AG09309 (cell line): Measurements from ENCODE around the gene GINS3.

Experiments used
- DNase-seq: peaks from one replicate; pipeline ENCODE4 v3.0.0-alpha.2; 2010; ENCODE audit warnings: low read depth
- H3K4me3 ChIP-seq: 2 replicates; pipeline ENCODE4 v1.5.1; 2011; ENCODE audit warnings: mild to moderate bottlenecking, low read depth, low read length, moderate library complexity; ENCODE audit not compliant: control insufficient read depth
- TF ChIP-seq, protein P1 (sequence below): IDR thresholded peaks from 2 replicates; pipeline ENCODE4 v1.5.1; 2011; ENCODE audit warnings: mild to moderate bottlenecking, low read depth, low read length, inconsistent platforms; ENCODE audit not compliant: insufficient read depth, control insufficient read depth; ENCODE audit errors: missing control alignments

Gene GINS3

DNA sequence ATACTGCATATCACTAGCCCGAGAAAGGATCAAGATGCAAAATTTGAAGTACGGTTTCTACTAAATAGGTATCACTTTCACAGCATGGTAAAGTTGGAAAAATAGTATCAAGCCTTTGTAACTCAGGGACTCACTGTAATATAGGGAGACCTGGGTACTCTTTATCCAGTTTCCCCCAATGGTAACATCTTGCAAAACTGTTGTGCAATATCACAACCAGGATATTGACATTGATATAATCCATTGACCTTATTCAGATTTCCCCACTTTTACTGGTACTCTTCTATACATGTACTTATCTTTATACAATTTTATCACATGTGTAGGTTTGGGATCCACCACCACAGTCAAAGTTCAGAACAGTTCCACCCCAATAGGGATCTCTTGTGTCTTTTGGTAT is 20.4 kb upstream of the GINS3 start:
- no peak overlapping the region for H3K4me3 ChIP-seq
- TF ChIP-seq, protein P1, sequence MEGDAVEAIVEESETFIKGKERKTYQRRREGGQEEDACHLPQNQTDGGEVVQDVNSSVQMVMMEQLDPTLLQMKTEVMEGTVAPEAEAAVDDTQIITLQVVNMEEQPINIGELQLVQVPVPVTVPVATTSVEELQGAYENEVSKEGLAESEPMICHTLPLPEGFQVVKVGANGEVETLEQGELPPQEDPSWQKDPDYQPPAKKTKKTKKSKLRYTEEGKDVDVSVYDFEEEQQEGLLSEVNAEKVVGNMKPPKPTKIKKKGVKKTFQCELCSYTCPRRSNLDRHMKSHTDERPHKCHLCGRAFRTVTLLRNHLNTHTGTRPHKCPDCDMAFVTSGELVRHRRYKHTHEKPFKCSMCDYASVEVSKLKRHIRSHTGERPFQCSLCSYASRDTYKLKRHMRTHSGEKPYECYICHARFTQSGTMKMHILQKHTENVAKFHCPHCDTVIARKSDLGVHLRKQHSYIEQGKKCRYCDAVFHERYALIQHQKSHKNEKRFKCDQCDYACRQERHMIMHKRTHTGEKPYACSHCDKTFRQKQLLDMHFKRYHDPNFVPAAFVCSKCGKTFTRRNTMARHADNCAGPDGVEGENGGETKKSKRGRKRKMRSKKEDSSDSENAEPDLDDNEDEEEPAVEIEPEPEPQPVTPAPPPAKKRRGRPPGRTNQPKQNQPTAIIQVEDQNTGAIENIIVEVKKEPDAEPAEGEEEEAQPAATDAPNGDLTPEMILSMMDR, result no peak
- DNase-seq, result no peak

DNA sequence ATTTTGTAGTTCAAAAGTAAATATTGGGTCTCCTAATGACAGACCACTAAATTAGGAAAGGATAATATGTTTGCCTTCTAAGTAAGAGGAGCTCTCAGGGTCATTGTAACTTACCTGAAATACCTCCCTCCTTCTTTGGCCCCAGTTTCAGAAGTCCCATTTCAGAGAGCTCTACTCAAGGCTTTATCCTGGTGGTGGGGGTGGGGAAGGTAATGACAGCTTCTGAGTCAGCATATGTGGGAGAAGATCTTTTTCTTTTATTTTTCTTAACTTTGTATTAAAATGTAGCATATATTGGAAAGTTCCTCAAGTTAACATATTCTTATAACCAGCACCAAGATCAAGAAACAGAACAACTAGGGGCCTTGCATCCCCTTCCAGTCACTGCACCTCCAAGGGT is 16.9 kb upstream of the GINS3 start:
- no peak for DNase-seq
- H3K4me3 ChIP-seq, result no peak overlapping the region
- TF ChIP-seq, protein P1, result no peak

DNA sequence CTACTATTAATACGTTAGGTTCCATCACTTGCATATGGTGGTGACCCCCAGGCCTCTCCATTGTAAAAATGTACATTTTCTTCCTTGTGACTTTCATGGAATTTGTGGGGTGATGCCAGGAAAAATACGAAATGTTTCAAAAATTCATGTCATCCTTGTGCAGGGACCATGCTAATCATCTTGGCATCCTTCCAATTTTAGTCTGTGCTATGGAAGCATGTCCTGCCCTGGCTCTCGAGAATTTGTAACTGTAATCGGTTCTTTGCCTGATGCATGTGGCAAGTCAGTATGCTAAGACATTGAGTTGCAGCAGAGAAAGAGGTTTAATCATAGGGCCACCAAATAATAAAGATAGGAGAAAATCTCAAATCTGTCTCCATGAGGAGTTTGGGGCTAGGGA is 14.3 kb upstream of the GINS3 start:
- TF ChIP-seq, protein P1, result no peak
- no peak for DNase-seq
- H3K4me3 ChIP-seq, result no peak overlapping the region

DNA sequence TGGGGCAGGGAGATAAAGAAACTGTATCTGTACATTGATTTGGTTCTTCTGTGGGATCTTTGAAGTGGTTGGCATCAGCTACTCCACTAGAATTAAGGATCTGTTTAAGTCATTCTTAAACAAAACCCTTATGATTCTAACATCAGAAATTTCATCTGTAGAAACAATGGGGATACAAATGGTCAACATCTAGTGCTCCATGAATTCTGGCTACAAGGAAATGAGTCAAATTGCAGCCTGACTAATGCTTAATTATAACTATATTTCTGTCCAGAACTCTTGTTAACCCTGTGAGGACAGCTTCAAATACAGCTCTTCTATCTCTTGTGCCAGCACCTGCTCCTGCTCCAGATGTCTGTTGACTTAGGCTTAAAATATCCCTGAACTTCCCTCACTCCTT is 13.9 kb upstream of the GINS3 start:
- no peak overlapping the region for H3K4me3 ChIP-seq
- TF ChIP-seq, protein P1, result no peak
- DNase-seq, result no peak

DNA sequence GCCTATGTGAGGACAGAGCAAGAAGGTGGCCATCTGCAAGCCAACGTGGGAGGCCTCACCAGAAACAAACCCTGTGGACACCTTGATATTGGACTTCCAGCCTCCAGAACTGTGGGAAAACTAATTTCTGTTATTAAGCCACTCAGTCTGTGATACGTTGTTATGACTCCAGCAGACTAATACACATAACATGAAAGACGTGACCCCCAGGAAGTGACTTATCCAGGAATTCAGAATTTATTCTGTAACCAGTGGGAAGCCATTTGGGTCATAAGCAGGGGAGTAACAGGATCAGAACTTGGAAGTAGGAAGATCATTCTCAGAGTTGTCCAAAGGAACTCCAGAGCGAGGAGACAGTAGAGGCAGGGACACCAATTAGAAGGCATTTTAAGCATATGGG is 12.5 kb upstream of the GINS3 start:
- TF ChIP-seq, protein P1, result no peak
- no peak overlapping the region for H3K4me3 ChIP-seq
- no peak for DNase-seq

DNA sequence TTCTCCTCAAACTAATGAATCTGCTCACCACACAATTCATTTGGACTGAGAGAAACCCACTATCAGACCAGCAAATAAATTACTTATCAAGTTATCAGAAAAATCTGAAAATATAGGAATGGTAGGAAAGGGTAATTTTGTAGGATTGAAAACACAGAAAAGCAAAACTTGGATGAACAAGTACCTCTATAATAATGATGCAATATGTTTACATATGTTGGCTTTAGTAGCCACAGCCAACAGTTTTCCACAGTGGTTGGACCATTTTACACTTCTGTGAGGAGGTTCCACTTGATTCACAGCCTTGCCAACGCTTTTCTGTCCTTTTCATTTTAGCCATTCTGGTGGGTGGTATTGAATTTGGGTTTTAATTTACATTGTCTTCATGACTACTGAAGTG is 10.6 kb upstream of the GINS3 start:
- no peak overlapping the region for H3K4me3 ChIP-seq
- no peak for DNase-seq
- TF ChIP-seq, protein P1, result no peak

- TF ChIP-seq, protein P1, result no peak
Observed at GRCh38 chr16:58384437-58385055, 7.7 kb upstream of the GINS3 start.

More at GRCh38 chr16:58384437-58385055, 7.7 kb upstream of the GINS3 start:
- no peak overlapping the region for H3K4me3 ChIP-seq
- no peak for DNase-seq
